SK-N-SH (cell line): ENCODE measurements around the gene NAA10. TPM values are rescaled to one million over a fixed set of nuclear protein-coding genes. Genes with fewer than 3 reads are reported as not detected.

Source experiments
- CTCF ChIA-PET: fragments of 300-600, 350-600 bp; formaldehyde crosslinking; extraction: SDS; loops from one replicate; lab custom pipeline; 2021; lab: Yijun Ruan, JAX
- POLR2A ChIA-PET: fragments of 350-600 bp; sonication (Branson Sonifier 250); formaldehyde crosslinking; extraction: SDS; loops from one replicate; lab custom pipeline; 2020; ENCODE audit warnings: antibody characterized with exemption, inconsistent platforms; lab: Yijun Ruan, JAX
- DNase-seq: peaks from one replicate; pipeline ENCODE4 v3.0.0; 2012
- H2AFZ ChIP-seq: fragments of 200-600 bp; sonication (generic); 2 replicates; pipeline ENCODE4 v1.8.1; 2016; ENCODE audit warnings: antibody characterized with exemption, mild to moderate bottlenecking, low read depth
- H3F3A ChIP-seq: fragments of 200-600 bp; sonication (generic); replicated peaks from 2 replicates; pipeline ENCODE3; 2016; ENCODE audit warnings: antibody characterized with exemption, mild to moderate bottlenecking; ENCODE audit not compliant: insufficient read depth
- H3K27ac ChIP-seq, 2 experiments: fragments of 200-500 bp in 1 of 2; fragments of 200-600 bp in 1 of 2; sonication (Bioruptor generic) in 1 of 2; sonication (generic), shearing (Covaris generic) in 1 of 2; 2 replicates each; pipeline versions ENCODE4 v1.5.1 to v1.6.1; 2014 to 2016; ENCODE audit warnings: low read depth in 2 of 2, inconsistent platforms in 1 of 2, low read length in 1 of 2, mild to moderate bottlenecking in 1 of 2, mixed read lengths in 1 of 2
- H3K27me3 ChIP-seq: fragments of 200-600 bp; sonication (generic), shearing (Covaris generic); 2 replicates; pipeline ENCODE4 v1.6.1; 2016; ENCODE audit warnings: mixed run types; ENCODE audit not compliant: insufficient read depth
- H3K36me3 ChIP-seq, 2 experiments: fragments of 200-500 bp in 1 of 2; fragments of 200-600 bp in 1 of 2; sonication (Bioruptor generic) in 1 of 2; sonication (generic) in 1 of 2; replicated peaks in 1 of 2; 2 replicates each; pipeline versions ENCODE3 to v1.5.1; 2014 to 2016; ENCODE audit warnings: low read length in 1 of 2, mild to moderate bottlenecking in 1 of 2; ENCODE audit not compliant: insufficient read depth in 2 of 2, control insufficient read depth in 1 of 2
- H3K4me1 ChIP-seq, 2 experiments: fragments of 200-500 bp in 1 of 2; fragments of 200-600 bp in 1 of 2; sonication (Bioruptor generic) in 1 of 2; sonication (generic), shearing (Covaris generic) in 1 of 2; 2 replicates each; pipeline versions ENCODE4 v1.5.1 to v1.6.1; 2014 to 2016; ENCODE audit warnings: low read depth in 1 of 2, low read length in 1 of 2, mixed run types in 1 of 2; ENCODE audit not compliant: insufficient read depth in 2 of 2, control insufficient read depth in 1 of 2
- H3K4me2 ChIP-seq: fragments of 200-600 bp; sonication (generic), shearing (Covaris generic); 2 replicates; pipeline ENCODE4 v1.6.1; 2017; ENCODE audit warnings: mixed run types
- H3K4me3 ChIP-seq, 2 experiments: fragments of 200-500 bp in 1 of 2; fragments of 200-600 bp in 1 of 2; sonication (Bioruptor generic) in 1 of 2; sonication (generic), shearing (Covaris generic) in 1 of 2; 2 replicates each; pipeline versions ENCODE4 v1.5.1 to v1.8.1; 2014 to 2016; ENCODE audit warnings: low read depth in 2 of 2, inconsistent platforms in 1 of 2, low read length in 1 of 2, mild to moderate bottlenecking in 1 of 2, mixed read lengths in 1 of 2, moderate library complexity in 1 of 2
- H3K79me2 ChIP-seq: fragments of 200-600 bp; sonication (generic); 2 replicates; pipeline ENCODE4 v1.8.1; 2017; ENCODE audit warnings: mild to moderate bottlenecking; ENCODE audit not compliant: insufficient read depth
- H3K9ac ChIP-seq: fragments of 200-600 bp; sonication (generic); 2 replicates; pipeline ENCODE4 v1.6.1; 2017; ENCODE audit warnings: mixed run types
- H3K9me2 ChIP-seq: fragments of 200-600 bp; sonication (generic); 2 replicates; pipeline ENCODE4 v1.6.1; 2017; ENCODE audit warnings: mixed run types
- H3K9me3 ChIP-seq: fragments of 200-600 bp; sonication (generic); 2 replicates; pipeline ENCODE4 v1.6.1; 2017; ENCODE audit warnings: mixed run types, mild to moderate bottlenecking, moderate library complexity
- H4K20me1 ChIP-seq: fragments of 200-600 bp; sonication (generic); 2 replicates; pipeline ENCODE4 v1.6.1; 2017; ENCODE audit warnings: mild to moderate bottlenecking, mixed run types; ENCODE audit not compliant: insufficient read depth
- CHD2 ChIP-seq: fragments of 150-350 bp; IDR thresholded peaks from 2 replicates; pipeline ENCODE4 v1.6.1; 2018; ENCODE audit warnings: low read length; ENCODE audit not compliant: partially characterized antibody
- FOXM1 ChIP-seq: IDR thresholded peaks from 2 replicates; pipeline ENCODE4 v1.4.0; 2012; ENCODE audit warnings: low read depth, mild to moderate bottlenecking
- JUND ChIP-seq: IDR thresholded peaks from 2 replicates; pipeline ENCODE4 v1.4.0; 2012
- MAX ChIP-seq: IDR thresholded peaks from 2 replicates; pipeline ENCODE4 v1.4.0; 2012; ENCODE audit warnings: low read depth
- MEF2A ChIP-seq: IDR thresholded peaks from 2 replicates; pipeline ENCODE4 v1.4.0; 2012; ENCODE audit warnings: low read depth, borderline replicate concordance
- MXI1 ChIP-seq: IDR thresholded peaks from 2 replicates; pipeline ENCODE4 v1.6.1; 2012; ENCODE audit warnings: mild to moderate bottlenecking, low read depth, low read length, improper control_type of control experiment
- NFIC ChIP-seq: IDR thresholded peaks from 2 replicates; pipeline ENCODE4 v1.4.0; 2012; ENCODE audit warnings: borderline replicate concordance
- RAD21 ChIP-seq: IDR thresholded peaks from 2 replicates; pipeline ENCODE4 v1.6.1; 2012; ENCODE audit warnings: mild to moderate bottlenecking, low read length
- RFX5 ChIP-seq: IDR thresholded peaks from 2 replicates; pipeline ENCODE4 v1.6.1; 2012; ENCODE audit warnings: mild to moderate bottlenecking, improper control_type of control experiment, low read length
- RXRA ChIP-seq: IDR thresholded peaks from 2 replicates; pipeline ENCODE4 v1.4.0; 2012; ENCODE audit warnings: low read depth, mild to moderate bottlenecking, borderline replicate concordance
- SIN3A ChIP-seq: IDR thresholded peaks from 2 replicates; pipeline ENCODE4 v1.6.1; 2012; ENCODE audit warnings: low read depth, mild to moderate bottlenecking, low read length, moderate library complexity, borderline replicate concordance
- TAF1 ChIP-seq: IDR thresholded peaks from 2 replicates; pipeline ENCODE4 v1.6.1; 2012; ENCODE audit warnings: low read depth, mild to moderate bottlenecking, low read length, moderate library complexity, borderline replicate concordance
- TCF12 ChIP-seq: IDR thresholded peaks from 2 replicates; pipeline ENCODE4 v1.4.0; 2012
- TEAD4 ChIP-seq: IDR thresholded peaks from 2 replicates; pipeline ENCODE4 v1.4.0; 2012; ENCODE audit warnings: mild to moderate bottlenecking, borderline replicate concordance; ENCODE audit not compliant: insufficient read depth
- YY1 ChIP-seq: IDR thresholded peaks from 2 replicates; pipeline ENCODE4 v1.4.0; 2012; ENCODE audit warnings: low read depth, mild to moderate bottlenecking
- WGBS: methylation state at CpG from one replicate; pipeline ENCODE4 v1.1.6; 2017; ENCODE audit warnings: low lambda C conversion rate; 5-methylcytosine and 5-hydroxymethylcytosine counted together
- polyA plus RNA-seq, 3 experiments: library from polyadenylated mRNA; depleted of rRNA; stranded (reverse); fragments of >200 nt; gene quantifications; 2 replicates each; pipeline ENCODE4 v1.2.3, GENCODE V29; 2012
- TF ChIP-seq, protein P1 (sequence below): fragments of 150-350 bp; IDR thresholded peaks from 2 replicates; pipeline ENCODE4 v1.6.1; 2016; ENCODE audit warnings: mild to moderate bottlenecking, low read depth, low read length
- TF ChIP-seq, protein P2 (sequence below): IDR thresholded peaks from 2 replicates; pipeline ENCODE4; 2012
- TF ChIP-seq, protein P3 (sequence below): IDR thresholded peaks from 2 replicates; pipeline ENCODE4 v1.6.1; 2012; ENCODE audit warnings: mild to moderate bottlenecking, low read depth, low read length, moderate library complexity
- TF ChIP-seq, protein P4 (sequence below): IDR thresholded peaks from 2 replicates; pipeline ENCODE4 v1.4.0; 2012; ENCODE audit warnings: low read depth, borderline replicate concordance

The NAA10 gene
- polyA plus RNA-seq, 1 of the 3 experiments (the other 2 are of a cell fraction), result 229 TPM

DNA sequence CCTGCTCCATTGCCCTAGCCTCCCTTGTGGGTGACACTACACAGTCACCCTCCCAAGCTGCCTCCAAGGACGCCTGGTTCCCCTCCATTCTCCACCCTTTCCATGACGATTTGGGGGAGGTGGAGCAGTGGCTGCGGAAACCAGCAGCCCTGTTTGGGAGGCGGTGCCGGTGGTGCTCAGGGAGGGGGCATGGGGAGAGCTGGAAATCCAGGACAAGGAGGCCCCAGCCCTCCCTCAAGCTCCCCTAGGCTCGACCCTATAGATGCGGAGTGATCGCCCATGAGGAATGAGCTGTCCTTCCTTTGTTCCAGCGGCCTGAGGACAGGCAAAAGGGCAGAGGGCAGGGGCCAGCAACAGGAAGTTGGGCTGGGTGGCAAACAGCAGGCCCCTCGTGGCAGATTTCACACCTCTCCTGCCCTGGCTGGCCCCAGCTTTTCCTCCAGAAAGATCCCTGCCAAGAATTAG lies 13.2 kb upstream of the NAA10 start:
- TF ChIP-seq NFIC (no peak), MAX (no peak), RAD21 (no peak), RFX5 (no peak)
- TF ChIP-seq, all 33 proteins: peak for 0

DNA sequence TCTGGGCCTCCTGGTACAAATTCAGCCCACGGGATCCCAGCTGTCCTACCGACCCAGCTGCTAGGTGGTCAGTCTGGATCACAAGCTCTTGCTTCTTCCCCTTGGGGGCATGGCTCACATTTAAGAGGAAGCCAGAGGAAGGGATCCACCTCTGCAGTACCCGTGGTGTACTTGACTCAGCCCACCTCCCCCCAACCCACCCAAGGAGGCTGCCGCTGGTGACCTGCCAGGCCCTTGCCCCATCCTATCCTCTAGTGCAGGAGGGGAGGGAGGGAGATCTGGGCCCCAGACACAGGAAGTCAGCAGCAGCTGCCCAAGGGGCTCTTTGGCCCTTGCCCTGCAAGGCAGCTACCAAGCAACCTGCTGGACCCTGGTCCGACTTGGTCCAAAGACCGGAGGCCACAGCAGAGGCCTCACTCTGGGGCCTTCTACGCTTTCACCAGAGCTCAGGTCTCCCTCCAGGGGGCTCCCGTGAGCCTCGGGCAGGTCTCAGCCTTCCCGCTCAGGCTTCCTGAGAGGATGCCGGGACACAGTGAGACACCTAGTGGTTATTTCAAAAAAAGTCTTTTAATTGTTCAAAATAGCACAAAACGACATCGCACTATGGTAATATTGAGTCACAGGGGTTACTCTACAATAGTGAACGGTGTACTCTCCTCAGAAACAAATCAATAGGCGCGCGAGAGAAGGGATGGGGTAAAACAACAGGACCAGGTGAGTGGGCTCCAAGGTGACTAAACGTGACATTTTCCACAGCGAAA lies 12.4 kb upstream of the NAA10 start:
- H3K4me1 ChIP-seq, result peaks cover 0 to 2% of the 10 kb centered on the region in 2 experiments; a peak in 1 of 4 replicates
- H2AFZ ChIP-seq, result no peak overlapping the region
- H3K9me3 ChIP-seq, result no peaks in the 10 kb centered on the region
- ChIA-PET POLR2A (interaction anchor here (0.7 to 1.3 kb wide), 2 partner anchors 20 to 169 kb away, joined by 3 read pairs; no protein-coding TSS in a partner anchor), CTCF (interaction anchor here (0.6 to 11.8 kb wide), 33 partner anchors 9 to 1006 kb away, joined by 3 to 271 read pairs (median 3); partner anchors contain the start of genes ARHGAP4, HCFC1, NAA10 and PLXNB3)
- H3K27ac ChIP-seq, result no peak overlapping the region
- DNase-seq, result peak; percentile 91
- no peak overlapping the region for H3K4me3 ChIP-seq
- H3K36me3 ChIP-seq, result peaks cover 3 to 48% of the 10 kb centered on the region in 2 experiments
- 0 out of 2 replicates have a peak, but pooled peaks cover 9% of the 10 kb centered on the region for H4K20me1 ChIP-seq
- 39% methylated on average over 13 of the region's 19 CpGs for WGBS
- H3K9ac ChIP-seq, result no peak overlapping the region
- H3K9me2 ChIP-seq, result no peaks in the 10 kb centered on the region
- H3F3A ChIP-seq, result peaks cover 19% of the 10 kb centered on the region
- H3K79me2 ChIP-seq, result no peaks in the 10 kb centered on the region
- H3K27me3 ChIP-seq, result no peaks in the 10 kb centered on the region
- no peak overlapping the region for H3K4me2 ChIP-seq
- TF ChIP-seq, protein P1, sequence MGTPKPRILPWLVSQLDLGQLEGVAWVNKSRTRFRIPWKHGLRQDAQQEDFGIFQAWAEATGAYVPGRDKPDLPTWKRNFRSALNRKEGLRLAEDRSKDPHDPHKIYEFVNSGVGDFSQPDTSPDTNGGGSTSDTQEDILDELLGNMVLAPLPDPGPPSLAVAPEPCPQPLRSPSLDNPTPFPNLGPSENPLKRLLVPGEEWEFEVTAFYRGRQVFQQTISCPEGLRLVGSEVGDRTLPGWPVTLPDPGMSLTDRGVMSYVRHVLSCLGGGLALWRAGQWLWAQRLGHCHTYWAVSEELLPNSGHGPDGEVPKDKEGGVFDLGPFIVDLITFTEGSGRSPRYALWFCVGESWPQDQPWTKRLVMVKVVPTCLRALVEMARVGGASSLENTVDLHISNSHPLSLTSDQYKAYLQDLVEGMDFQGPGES, result no peak
- TF ChIP-seq MEF2A (no peak), TEAD4 (no peak), SIN3A (no peak; the same call in 1 of the 2 replicates), RFX5 (no peak), TAF1 (no peak), CHD2 (no peak), RAD21 (peak; percentile 72), NFIC (no peak), JUND (no peak), YY1 (no peak), MXI1 (no peak), FOXM1 (no peak), RXRA (no peak), TCF12 (no peak)
- TF ChIP-seq, protein P2, sequence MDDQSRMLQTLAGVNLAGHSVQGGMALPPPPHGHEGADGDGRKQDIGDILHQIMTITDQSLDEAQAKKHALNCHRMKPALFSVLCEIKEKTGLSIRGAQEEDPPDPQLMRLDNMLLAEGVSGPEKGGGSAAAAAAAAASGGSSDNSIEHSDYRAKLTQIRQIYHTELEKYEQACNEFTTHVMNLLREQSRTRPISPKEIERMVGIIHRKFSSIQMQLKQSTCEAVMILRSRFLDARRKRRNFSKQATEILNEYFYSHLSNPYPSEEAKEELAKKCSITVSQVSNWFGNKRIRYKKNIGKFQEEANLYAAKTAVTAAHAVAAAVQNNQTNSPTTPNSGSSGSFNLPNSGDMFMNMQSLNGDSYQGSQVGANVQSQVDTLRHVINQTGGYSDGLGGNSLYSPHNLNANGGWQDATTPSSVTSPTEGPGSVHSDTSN, result no peak
- TF ChIP-seq, protein P3, sequence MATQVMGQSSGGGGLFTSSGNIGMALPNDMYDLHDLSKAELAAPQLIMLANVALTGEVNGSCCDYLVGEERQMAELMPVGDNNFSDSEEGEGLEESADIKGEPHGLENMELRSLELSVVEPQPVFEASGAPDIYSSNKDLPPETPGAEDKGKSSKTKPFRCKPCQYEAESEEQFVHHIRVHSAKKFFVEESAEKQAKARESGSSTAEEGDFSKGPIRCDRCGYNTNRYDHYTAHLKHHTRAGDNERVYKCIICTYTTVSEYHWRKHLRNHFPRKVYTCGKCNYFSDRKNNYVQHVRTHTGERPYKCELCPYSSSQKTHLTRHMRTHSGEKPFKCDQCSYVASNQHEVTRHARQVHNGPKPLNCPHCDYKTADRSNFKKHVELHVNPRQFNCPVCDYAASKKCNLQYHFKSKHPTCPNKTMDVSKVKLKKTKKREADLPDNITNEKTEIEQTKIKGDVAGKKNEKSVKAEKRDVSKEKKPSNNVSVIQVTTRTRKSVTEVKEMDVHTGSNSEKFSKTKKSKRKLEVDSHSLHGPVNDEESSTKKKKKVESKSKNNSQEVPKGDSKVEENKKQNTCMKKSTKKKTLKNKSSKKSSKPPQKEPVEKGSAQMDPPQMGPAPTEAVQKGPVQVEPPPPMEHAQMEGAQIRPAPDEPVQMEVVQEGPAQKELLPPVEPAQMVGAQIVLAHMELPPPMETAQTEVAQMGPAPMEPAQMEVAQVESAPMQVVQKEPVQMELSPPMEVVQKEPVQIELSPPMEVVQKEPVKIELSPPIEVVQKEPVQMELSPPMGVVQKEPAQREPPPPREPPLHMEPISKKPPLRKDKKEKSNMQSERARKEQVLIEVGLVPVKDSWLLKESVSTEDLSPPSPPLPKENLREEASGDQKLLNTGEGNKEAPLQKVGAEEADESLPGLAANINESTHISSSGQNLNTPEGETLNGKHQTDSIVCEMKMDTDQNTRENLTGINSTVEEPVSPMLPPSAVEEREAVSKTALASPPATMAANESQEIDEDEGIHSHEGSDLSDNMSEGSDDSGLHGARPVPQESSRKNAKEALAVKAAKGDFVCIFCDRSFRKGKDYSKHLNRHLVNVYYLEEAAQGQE, result no peak
- TF ChIP-seq, protein P4, sequence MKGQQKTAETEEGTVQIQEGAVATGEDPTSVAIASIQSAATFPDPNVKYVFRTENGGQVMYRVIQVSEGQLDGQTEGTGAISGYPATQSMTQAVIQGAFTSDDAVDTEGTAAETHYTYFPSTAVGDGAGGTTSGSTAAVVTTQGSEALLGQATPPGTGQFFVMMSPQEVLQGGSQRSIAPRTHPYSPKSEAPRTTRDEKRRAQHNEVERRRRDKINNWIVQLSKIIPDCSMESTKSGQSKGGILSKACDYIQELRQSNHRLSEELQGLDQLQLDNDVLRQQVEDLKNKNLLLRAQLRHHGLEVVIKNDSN, result no peak

More for the DNA sequence above, 13.2 kb upstream of the NAA10 start:
- H3K79me2 ChIP-seq, result no peaks in the 10 kb centered on the region
- H3K9me2 ChIP-seq, result no peaks in the 10 kb centered on the region
- no peak overlapping the region for H3K4me2 ChIP-seq
- H3F3A ChIP-seq, result peaks cover 19% of the 10 kb centered on the region
- H2AFZ ChIP-seq, result no peak overlapping the region
- CTCF ChIA-PET, result interaction anchor here (0.6 to 11.8 kb wide), 7 partner anchors 11 to 818 kb away, joined by 3 to 271 read pairs (median 21); partner anchors contain the start of genes ARHGAP4, HCFC1, NAA10 and PLXNB3
- peaks cover 0 to 2% of the 10 kb centered on the region in 2 experiments; a peak in 1 of 4 replicates for H3K4me1 ChIP-seq
- H3K27me3 ChIP-seq, result no peaks in the 10 kb centered on the region
- H3K9me3 ChIP-seq, result no peaks in the 10 kb centered on the region
- peaks cover 12% of the 10 kb centered on the region; the same call in 1 of the 2 replicates for H4K20me1 ChIP-seq
- 87% methylated on average over 10 of the region's 10 CpGs for WGBS
- H3K27ac ChIP-seq, result no peak overlapping the region
- H3K9ac ChIP-seq, result no peak overlapping the region
- peaks cover 12 to 56% of the 10 kb centered on the region in 2 experiments for H3K36me3 ChIP-seq
- no peak overlapping the region for H3K4me3 ChIP-seq
- POLR2A ChIA-PET, result interaction anchor here (1.3 kb wide), 1 partner anchor 21 kb away, joined by 3 read pairs; no protein-coding TSS in a partner anchor
- no peak for DNase-seq
